PC-9 (cell line): ENCODE measurements around the gene CAPN5.

Experiments
- CTCF ChIP-seq: fragments of 200-600 bp; sonication (generic); conservative IDR thresholded peaks from 2 replicates; pipeline ENCODE4 v1.6.1; 2017; ENCODE audit warnings: mixed run types, antibody characterized with exemption, mild to moderate bottlenecking, moderate library complexity
- EZH2 ChIP-seq: fragments of 200-600 bp; sonication (generic); IDR thresholded peaks from 2 replicates; pipeline ENCODE4 v1.8.0; 2017; ENCODE audit warnings: antibody characterized with exemption, low read depth

- TF ChIP-seq EZH2: no peak
- TF ChIP-seq CTCF: no peak
These were observed 16.2 kb downstream of the CAPN5 start for GRCh38 chr11:77082838-77083565.
